Retina (tissue), 1 donor: ENCODE results near the gene PCDH19.

Source experiments
- DNase-seq: peaks from one replicate; pipeline ENCODE4 v3.0.0-alpha.2; 2016

The PCDH19 gene

DNA sequence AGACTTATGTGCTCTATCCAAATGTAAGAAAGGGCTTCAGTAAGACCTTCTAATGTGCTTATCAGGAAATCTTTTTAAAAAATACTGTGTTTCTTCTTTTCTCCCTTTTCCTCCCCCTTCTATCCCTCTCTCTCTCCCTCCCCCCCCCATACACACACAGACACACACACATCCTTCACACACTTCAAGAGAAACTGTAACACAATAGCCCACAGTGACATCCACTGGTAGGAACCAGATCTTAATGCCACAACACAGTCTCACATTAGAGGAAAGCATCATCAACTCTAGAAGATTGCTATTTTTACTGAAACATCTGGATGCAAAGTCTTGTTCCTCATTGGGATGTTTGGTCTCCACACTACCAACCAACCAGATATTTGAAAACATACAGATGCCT is 4.6 kb downstream of the PCDH19 start:
- no peak for DNase-seq

GRCh38 chrX:100404851-100405250 is 5.2 kb downstream of the PCDH19 start:
- no peak for DNase-seq

- no peak for DNase-seq
Measured at GRCh38 chrX:100395781-100396180, 14.3 kb downstream of the PCDH19 start.

- no peak for DNase-seq
Measured at GRCh38 chrX:100381619-100382018, 28.5 kb downstream of the PCDH19 start.

- no peak for DNase-seq
Measured at GRCh38 chrX:100379388-100379986, 30.6 kb downstream of the PCDH19 start.

- DNase-seq: no peak
Measured at GRCh38 chrX:100377826-100378225, 32.2 kb downstream of the PCDH19 start.

DNA sequence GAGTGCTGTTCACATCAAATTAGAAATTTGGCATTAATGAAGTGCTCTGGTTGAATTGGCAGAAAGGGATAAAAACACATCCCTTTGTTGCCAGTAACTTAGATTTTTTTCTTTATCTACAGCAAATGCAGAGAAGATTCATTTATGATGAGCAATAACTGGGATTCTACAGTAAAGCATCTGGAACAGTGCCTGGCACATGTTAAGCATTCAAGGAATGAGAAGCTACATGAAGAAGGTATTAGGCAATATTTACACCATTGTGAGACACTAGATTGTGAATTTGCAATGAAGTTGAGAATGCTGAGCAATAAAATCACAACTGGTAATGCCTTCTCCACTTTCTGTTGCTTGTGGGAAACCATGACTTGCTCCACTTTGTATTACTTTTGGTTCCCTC is 33.5 kb downstream of the PCDH19 start:
- DNase-seq: no peak

GRCh38 chrX:100373673-100374072 is 36.4 kb downstream of the PCDH19 start:
- no peak for DNase-seq

DNA sequence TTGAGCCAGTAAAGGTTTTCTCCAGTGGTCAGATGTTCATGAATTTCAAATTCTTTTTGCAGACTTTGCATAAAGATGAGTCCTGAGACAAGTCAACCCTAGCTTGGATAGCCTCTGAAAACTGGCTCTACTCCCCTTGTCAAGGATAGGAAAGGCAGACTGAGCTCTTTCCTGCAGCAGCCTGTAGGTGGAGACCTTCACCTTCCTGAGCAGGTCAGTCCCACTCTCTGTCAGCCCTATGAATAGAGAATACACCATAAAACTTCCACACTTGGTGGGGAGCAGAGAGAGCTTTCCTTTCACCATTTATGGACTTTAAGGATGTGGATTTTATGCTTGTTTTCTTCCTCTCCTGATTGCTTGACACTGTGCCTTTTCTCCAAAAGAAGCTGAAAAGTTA is 41.9 kb downstream of the PCDH19 start:
- DNase-seq: no peak

DNA sequence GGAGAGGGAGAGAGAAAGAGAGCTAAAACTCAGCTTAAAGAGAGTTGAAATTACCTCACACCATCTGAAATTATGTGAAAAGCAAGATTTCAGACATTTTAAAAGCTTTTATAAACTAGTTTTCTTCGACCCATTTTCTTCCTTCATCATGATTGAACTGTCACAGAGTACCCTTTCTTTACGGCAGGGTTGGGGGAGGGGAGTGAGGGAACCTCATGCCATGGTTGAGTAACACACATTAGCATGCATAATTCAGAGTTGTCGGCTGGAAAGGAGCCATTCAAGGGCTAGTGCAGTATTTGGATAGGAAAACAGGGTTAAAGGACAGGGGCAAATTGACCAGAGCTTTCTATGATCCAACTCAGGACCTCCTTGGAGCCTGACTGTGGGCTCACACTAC is 46.2 kb downstream of the PCDH19 start:
- no peak for DNase-seq

GRCh38 chrX:100358766-100359165 is 51.3 kb downstream of the PCDH19 start:
- DNase-seq: no peak

GRCh38 chrX:100356351-100356896 is 53.6 kb downstream of the PCDH19 start:
- DNase-seq: no peak

DNA sequence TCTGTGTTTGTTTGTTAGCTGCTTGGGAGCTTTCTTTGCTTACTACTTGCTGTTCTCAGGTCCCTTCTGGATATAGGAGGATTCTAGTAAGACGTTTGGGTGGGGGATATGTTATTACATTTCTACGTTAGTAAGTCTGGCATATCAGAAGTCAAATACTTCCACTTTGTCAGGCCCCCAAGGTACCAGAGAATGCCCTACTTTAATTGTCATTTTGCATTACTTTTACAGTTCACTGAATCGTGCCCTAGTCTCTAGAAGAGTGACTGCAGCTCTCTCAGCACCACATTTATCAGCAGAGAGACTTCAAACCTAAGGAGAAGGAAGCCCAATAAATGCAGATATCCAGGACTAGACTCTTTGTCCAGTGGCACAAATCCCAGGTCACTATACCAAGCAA is 54.4 kb downstream of the PCDH19 start:
- DNase-seq: no peak

DNA sequence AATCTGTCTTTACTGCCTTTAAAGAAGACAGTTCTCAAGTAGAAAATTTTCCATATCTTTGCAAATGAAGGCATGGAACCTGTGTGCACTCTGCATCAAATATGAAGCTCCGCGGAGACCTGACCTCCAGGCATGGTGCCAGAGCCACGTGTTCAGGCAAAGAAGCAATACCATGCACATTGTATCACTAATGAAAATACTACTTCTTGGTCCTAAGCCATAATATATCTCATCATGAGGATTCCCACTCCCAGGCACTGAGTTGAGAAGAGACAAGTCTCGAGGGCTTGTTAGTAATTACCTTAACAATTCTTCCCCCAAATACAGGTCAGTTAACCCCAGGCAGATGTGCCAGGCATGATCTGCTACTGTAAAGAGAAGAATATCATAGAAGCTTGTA is 56.7 kb downstream of the PCDH19 start:
- DNase-seq: no peak

DNA sequence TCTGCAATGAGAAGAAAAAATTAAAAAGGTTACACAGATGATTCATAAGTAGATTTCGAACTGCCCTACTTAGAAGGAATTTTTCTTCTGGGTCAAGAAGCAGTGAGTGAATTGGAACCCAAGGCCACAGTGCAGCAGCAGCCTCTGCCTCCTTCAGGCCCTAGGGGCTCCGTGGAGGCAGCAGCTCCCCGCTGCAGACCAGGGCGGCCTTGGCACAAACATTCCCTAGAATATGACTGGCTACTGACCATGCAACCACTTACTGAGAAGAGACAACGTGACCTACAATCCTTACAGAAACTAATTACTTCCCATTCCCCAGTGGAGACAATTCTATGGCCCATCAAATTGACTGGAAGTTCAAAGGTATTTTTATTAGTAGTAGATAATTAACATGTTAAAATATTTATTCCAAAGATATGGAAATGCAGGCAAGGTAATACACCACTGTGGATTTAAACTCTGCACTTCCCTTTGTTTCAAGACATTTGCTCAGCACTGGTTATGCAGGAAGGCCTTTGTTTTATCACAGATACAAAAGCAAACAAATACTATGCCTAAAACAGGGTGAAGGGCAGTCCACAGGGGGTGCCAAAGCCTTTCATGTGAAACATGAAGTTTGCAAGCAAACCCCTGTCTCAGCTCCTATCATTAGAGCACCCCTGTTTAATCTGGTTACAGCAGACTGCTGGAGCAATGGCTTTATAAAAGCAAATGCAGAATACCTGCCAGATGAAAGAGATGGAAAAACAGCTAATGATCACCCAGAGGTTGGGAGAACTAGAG is 59.2 kb downstream of the PCDH19 start:
- DNase-seq: no peak

DNA sequence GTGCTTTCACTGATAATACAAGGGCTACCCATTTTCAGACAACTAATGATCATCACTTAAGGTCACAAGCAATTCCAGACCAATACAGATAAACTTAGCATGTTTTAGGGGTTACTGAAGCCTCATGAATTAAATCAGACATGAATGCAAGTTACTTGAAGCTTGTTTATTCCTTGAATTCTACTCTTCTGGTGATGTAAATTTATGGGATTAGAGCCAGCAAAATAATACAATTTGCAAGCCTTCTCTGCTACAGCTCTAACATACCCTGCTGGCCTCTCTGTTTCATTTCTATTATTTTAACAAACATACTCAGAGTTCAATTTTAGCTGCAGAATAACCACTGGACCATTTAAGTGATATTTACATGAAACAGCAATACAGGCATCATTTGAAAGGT is 60.7 kb downstream of the PCDH19 start:
- no peak for DNase-seq

DNA sequence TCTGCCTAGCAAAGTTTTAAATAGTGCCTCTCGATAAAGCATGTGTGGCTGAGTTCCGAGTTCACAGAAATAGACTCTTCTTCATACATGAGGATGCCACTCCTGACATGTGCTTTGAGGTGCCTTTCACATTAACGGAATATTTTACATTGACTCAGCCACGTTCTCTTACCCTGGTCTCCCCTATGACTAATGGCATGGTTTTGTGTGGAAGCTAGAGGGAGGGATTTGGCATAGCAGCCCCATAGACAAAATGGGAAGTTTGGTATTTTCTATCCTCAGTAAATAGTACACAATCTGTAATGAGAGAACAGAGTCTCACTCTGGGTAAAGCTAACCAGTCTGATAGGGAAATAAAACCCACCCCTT is 68.9 kb downstream of the PCDH19 start:
- no peak for DNase-seq

DNA sequence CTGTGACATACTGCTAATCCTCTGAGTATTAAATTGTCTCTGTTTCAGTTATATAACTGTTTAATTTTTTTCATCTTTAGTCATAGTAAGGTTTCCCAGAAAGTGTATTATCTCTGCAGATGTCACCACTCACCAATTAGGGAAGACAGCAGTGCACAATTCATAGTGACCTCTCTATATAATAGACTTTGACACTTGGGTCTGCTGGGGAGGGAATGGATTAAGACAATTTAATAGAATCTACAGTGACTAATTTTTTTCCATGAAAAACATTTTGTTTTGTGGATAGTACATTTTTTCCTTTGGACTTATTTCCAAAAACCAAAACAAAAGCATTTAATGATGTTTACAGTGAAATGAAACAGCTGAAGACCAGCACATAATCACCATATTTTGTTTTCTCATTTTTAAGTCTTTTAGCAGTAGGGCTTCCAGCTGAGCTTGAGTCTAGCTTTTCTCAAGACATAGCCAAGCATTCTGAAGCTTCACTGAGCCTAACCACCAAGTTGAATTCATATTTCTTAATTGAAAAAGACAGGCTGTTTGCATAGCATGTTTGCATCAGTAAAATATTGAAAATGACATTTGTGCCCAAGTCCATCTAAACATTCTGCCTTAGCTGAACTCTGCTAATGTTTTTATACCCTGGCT is 69.5 kb downstream of the PCDH19 start:
- DNase-seq: peak; percentile 64

DNA sequence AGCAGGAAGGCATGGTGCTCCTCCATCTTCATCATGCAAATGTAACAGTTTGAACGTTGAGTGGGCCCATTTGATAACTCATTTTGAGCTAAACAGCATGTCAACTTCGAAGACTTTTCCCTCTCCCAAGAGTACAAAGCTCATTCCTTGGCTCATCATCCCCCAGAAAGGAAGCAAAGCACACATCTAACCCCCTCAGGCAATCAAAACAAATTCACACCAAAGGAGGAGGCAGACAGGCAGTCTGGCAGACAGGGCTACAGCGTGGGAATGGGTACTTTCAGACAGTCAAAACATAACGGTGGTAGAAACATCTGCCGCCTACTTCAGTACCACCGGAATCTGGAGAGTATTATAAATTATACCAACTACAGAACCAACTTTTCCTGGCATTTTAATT is 81.7 kb downstream of the PCDH19 start:
- DNase-seq: peak; percentile 20

GRCh38 chrX:100319716-100320115 is 90.4 kb downstream of the PCDH19 start:
- no peak for DNase-seq

- no peak for DNase-seq
Measured at GRCh38 chrX:100316987-100317386, 93.1 kb downstream of the PCDH19 start.

GRCh38 chrX:100315566-100315965 is 94.5 kb downstream of the PCDH19 start:
- no peak for DNase-seq

- no peak for DNase-seq
Measured at GRCh38 chrX:100299559-100299958, 110.5 kb downstream of the PCDH19 start.

GRCh38 chrX:100297728-100298127 is 112.3 kb downstream of the PCDH19 start:
- no peak for DNase-seq
